GM23338 (cell line): ENCODE results near the gene SOX2.

Experiments used
- CTCF ChIP-seq, 2 experiments: fragments of 200-600 bp in 1 of 2; sonication (generic) in 1 of 2; conservative IDR thresholded peaks; 2 replicates each; pipeline versions ENCODE4 v1.5.1 to v1.6.1; 2016 to 2017; ENCODE audit warnings: antibody characterized with exemption in 2 of 2, low read depth in 2 of 2, mild to moderate bottlenecking in 2 of 2, moderate library complexity in 1 of 2
- TF ChIP-seq, protein P1 (sequence below): IDR thresholded peaks from one replicate; pipeline ENCODE4 v1.6.1; 2018; ENCODE audit warnings: antibody characterized with exemption; ENCODE audit not compliant: unreplicated experiment

DNA sequence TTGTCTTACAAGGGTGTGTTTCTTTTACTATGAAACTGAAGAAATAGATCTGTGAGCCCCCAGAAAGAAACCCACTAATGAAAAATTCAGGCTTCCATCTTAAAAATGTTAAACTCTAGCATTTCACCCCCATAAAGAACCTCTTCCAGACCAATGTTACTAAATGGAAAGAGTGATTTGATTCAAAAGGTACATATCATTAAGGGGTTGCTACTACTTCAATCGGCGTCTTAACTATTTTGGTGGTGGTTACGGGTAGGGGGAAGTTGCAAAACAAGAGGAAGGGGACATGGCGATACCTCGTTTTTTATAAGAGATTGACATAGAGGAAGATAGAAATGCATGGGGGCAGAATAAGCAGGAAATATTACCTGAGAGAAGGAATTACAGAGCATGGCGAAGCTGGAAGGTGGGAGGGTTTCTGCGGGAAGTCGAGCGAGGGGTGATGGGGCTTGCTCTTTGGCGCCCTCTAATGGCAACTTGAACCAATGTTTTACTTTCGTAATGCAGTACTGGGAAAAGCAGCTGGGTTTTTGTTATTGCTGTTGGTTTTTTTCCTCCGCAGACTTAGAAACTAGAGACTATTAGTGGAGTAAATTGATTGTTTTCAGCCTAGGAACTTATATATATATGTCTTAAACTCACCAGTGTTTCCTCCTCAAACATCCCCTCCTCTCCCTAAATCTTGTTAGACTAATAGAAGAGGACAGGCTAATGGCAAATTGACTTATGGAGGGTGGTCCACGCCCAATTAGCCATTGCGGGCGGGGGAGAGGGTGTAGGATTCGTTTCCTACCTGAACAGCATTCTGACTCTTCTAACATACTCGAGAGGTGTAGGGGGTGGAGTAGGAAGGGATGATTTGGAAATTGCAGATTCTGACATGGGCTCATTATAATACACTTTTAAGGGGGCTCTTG is 11.3 kb upstream of the SOX2 start:
- TF ChIP-seq CTCF (conservative IDR thresholded peaks at IDR 0.05; ENCODE audit: low read depth in 2 of 2), result peak; percentile 87 to 89
- TF ChIP-seq, protein P1, sequence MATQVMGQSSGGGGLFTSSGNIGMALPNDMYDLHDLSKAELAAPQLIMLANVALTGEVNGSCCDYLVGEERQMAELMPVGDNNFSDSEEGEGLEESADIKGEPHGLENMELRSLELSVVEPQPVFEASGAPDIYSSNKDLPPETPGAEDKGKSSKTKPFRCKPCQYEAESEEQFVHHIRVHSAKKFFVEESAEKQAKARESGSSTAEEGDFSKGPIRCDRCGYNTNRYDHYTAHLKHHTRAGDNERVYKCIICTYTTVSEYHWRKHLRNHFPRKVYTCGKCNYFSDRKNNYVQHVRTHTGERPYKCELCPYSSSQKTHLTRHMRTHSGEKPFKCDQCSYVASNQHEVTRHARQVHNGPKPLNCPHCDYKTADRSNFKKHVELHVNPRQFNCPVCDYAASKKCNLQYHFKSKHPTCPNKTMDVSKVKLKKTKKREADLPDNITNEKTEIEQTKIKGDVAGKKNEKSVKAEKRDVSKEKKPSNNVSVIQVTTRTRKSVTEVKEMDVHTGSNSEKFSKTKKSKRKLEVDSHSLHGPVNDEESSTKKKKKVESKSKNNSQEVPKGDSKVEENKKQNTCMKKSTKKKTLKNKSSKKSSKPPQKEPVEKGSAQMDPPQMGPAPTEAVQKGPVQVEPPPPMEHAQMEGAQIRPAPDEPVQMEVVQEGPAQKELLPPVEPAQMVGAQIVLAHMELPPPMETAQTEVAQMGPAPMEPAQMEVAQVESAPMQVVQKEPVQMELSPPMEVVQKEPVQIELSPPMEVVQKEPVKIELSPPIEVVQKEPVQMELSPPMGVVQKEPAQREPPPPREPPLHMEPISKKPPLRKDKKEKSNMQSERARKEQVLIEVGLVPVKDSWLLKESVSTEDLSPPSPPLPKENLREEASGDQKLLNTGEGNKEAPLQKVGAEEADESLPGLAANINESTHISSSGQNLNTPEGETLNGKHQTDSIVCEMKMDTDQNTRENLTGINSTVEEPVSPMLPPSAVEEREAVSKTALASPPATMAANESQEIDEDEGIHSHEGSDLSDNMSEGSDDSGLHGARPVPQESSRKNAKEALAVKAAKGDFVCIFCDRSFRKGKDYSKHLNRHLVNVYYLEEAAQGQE, result no peak
